Keratinocyte (primary cell): ENCODE results near the gene CMTM8.

Experiments used
- CTCF ChIP-seq, 3 experiments: IDR thresholded peaks in 1 of 3; conservative IDR thresholded peaks in 1 of 3; optimal IDR thresholded peaks in 1 of 3; 2 replicates in 2 of 3; 3 replicates in 1 of 3; pipeline versions ENCODE3 to v1.5.1; 2011; ENCODE audit warnings: low read length in 3 of 3, mild to moderate bottlenecking in 3 of 3, moderate library complexity in 2 of 3, control low read depth in 1 of 3, inconsistent platforms in 1 of 3; ENCODE audit not compliant: insufficient read depth in 2 of 3; ENCODE audit errors: extremely low read depth in 1 of 3
- EZH2 ChIP-seq: IDR thresholded peaks from one replicate; pipeline ENCODE4 v1.6.1; 2012; ENCODE audit warnings: inconsistent platforms, mild to moderate bottlenecking, low read length, moderate library complexity

- TF ChIP-seq CTCF (optimal IDR thresholded peaks at IDR 0.05 in 1 of 3, IDR thresholded peaks at IDR 0.05 in 1 of 3, conservative IDR thresholded peaks at IDR 0.05 in 1 of 3; ENCODE audit: extremely low read depth in 1 of 3, insufficient read depth in 2 of 3, low read length in 3 of 3) = no peak
- TF ChIP-seq EZH2 = no peak
Measured at GRCh38 chr3:32336113-32336498, 97.6 kb downstream of the CMTM8 start.
